ENCODE results near the gene BHMT2.

The BHMT2 gene

GRCh38 chr5:79119486-79119885 is 49.9 kb downstream of the BHMT2 start:
- DNase-seq (ENCODE audit: low read depth in 2 of 2), result no peak

DNA sequence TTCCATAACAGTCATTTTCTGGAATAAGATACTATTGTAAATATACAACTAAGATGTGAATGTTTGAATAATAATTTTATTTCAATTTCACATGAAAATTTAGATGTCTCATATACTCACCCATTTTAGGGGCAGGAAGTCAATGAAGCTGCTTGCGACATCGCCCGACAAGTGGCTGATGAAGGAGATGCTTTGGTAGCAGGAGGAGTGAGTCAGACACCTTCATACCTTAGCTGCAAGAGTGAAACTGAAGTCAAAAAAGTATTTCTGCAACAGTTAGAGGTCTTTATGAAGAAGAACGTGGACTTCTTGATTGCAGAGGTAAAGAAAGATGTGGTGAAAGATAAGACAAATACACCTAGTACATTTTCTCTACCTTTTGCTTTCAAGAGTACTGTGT is 50.7 kb downstream of the BHMT2 start:
- no peak for DNase-seq (ENCODE audit: low read depth in 2 of 2)

- DNase-seq (ENCODE audit: low read depth in 2 of 2), result no peak
Measured at GRCh38 chr5:79122973-79123372, 53.4 kb downstream of the BHMT2 start.

GRCh38 chr5:79124607-79125006 is 55.0 kb downstream of the BHMT2 start:
- DNase-seq (ENCODE audit: low read depth in 2 of 2), result no peak

- no peak for DNase-seq (ENCODE audit: low read depth in 2 of 2)
Measured at GRCh38 chr5:79130781-79131180, 61.2 kb downstream of the BHMT2 start.

- DNase-seq (ENCODE audit: low read depth in 2 of 2), result no peak
Measured at GRCh38 chr5:79133121-79133656, 63.6 kb downstream of the BHMT2 start.

DNA sequence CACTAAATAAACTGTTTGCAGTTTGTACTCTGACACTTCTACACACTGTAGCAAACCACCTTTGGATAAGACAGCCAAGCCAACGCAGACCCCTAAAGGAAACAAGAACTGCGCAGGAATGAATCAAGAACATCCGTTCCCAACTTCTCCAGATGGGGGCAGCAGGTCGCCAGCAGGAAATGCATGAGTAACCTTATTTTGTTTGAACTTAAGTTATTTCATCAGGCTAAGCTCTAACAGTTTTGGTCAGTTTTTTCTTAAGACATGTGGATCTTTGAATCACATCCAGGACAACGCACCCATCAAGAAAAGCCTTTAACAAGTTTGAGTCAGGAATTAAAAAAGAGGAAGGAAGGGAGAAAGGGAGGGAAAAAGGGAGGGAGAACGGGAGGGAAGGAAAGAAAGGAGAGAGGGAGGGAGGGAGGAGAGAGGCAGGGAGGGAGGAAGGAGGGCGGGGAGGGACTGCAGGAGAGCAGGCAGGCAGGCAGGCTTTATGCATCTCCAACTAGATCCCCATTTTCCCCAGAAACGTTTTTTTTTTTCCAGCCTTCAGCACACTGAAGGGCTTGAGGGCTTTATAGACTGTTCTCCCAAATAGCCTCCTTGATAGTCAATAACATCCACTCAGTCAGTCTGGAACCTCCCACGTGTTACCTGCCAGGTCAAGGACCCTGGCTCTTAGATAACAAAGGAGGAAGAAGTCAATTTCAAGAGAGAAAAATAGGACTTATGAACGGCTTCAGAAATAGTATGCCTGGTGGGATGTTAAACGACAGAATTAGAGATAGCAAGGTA is 64.3 kb downstream of the BHMT2 start:
- DNase-seq (ENCODE audit: low read depth in 2 of 2), result peak; percentile 51 to 55

GRCh38 chr5:79135790-79136553 is 66.4 kb downstream of the BHMT2 start:
- no peak for DNase-seq (ENCODE audit: low read depth in 2 of 2)

DNA sequence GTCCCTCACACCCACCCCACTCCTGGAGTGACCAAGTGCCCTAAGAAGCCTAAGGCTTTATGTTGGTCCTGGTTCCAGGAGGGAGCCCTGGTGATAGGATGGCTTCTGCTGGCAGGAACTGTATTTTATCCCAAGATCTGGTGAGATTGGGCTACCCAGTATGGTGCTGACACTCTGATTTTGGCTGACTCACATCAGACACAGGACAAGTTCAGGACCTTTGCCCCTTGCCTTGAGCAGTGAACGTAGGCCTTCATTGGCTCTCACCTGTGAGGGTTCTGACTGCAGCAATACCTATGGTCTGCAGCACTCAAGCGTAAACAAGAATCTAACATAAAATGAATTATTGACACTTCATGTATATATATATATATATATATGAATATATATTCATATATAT is 67.1 kb downstream of the BHMT2 start:
- DNase-seq (ENCODE audit: low read depth in 2 of 2), result no peak
